H1 (cell line): ENCODE measurements around the gene HMCN2.

ENCODE experiments used
- CHD2 ChIP-seq: IDR thresholded peaks from 2 replicates; pipeline ENCODE4 v1.6.1; 2012; ENCODE audit warnings: low read length, improper control_type of control experiment
- CTCF ChIP-seq, 3 experiments: IDR thresholded peaks; 1 replicate in 2 of 3; 2 replicates in 1 of 3; pipeline versions ENCODE4 v1.5.1 to v1.6.1; 2011; ENCODE audit warnings: low read length in 3 of 3, mild to moderate bottlenecking in 3 of 3, inconsistent platforms in 2 of 3, low read depth in 1 of 3, moderate library complexity in 1 of 3; ENCODE audit not compliant: insufficient read depth in 1 of 3; ENCODE audit errors: control extremely low read depth in 1 of 3
- EGR1 ChIP-seq: IDR thresholded peaks from 2 replicates; pipeline ENCODE4 v1.6.1; 2011; ENCODE audit warnings: low read depth, low read length, borderline replicate concordance
- FOSL1 ChIP-seq: IDR thresholded peaks from 2 replicates; pipeline ENCODE4 v1.6.1; 2011; ENCODE audit warnings: mild to moderate bottlenecking, low read depth, low read length, moderate library complexity; ENCODE audit not compliant: insufficient read depth
- GABPA ChIP-seq: IDR thresholded peaks from 2 replicates; pipeline ENCODE4 v1.6.1; 2011; ENCODE audit warnings: mild to moderate bottlenecking, low read length, moderate library complexity, borderline replicate concordance; ENCODE audit not compliant: insufficient read depth
- POLR2A ChIP-seq, 2 experiments: IDR thresholded peaks; 1 replicate in 1 of 2; 2 replicates in 1 of 2; pipeline ENCODE4 v1.6.1; 2011; ENCODE audit warnings: low read depth in 2 of 2, low read length in 2 of 2, mild to moderate bottlenecking in 2 of 2; ENCODE audit errors: control extremely low read depth in 1 of 2
- POLR2AphosphoS5 ChIP-seq: IDR thresholded peaks from 2 replicates; pipeline ENCODE4 v1.6.1; 2011; ENCODE audit warnings: low read depth, low read length
- RAD21 ChIP-seq, 2 experiments: IDR thresholded peaks in 1 of 2; conservative IDR thresholded peaks in 1 of 2; 2 replicates each; pipeline ENCODE4 v1.6.1; 2011; ENCODE audit warnings: low read depth in 2 of 2, low read length in 2 of 2, improper control_type of control experiment in 1 of 2, inconsistent platforms in 1 of 2, mild to moderate bottlenecking in 1 of 2, moderate library complexity in 1 of 2
- RFX5 ChIP-seq: IDR thresholded peaks from 2 replicates; pipeline ENCODE4 v1.6.1; 2011; ENCODE audit warnings: low read depth, low read length, improper control_type of control experiment, borderline replicate concordance
- SIRT6 ChIP-seq: IDR thresholded peaks from one replicate; pipeline ENCODE4 v1.7.1; 2012; ENCODE audit warnings: low read length, inconsistent platforms
- TAF1 ChIP-seq: IDR thresholded peaks from 2 replicates; pipeline ENCODE4 v1.6.1; 2011; ENCODE audit warnings: mild to moderate bottlenecking, low read depth, low read length
- ZNF274 ChIP-seq: IDR thresholded peaks from 2 replicates; pipeline ENCODE4 v1.7.0; 2012; ENCODE audit warnings: low read length, borderline replicate concordance; ENCODE audit errors: extremely low read depth

GRCh38 chr9:130291474-130291873, 25.9 kb downstream of the HMCN2 start:
- TF ChIP-seq CTCF (IDR thresholded peaks at IDR 0.05; ENCODE audit: control extremely low read depth in 1 of 3, insufficient read depth in 1 of 3, low read depth in 1 of 3, low read length in 3 of 3) = no peak
- no peak for TF ChIP-seq RFX5
- TF ChIP-seq TAF1 = no peak
- no peak for TF ChIP-seq CHD2
- TF ChIP-seq EGR1 = no peak
- no peak for TF ChIP-seq POLR2AphosphoS5
- TF ChIP-seq POLR2A (IDR thresholded peaks at IDR 0.05; ENCODE audit: control extremely low read depth in 1 of 2, low read depth in 2 of 2, low read length in 2 of 2) = no peak
- no peak for TF ChIP-seq GABPA
- TF ChIP-seq FOSL1 = no peak
- TF ChIP-seq SIRT6 = no peak
- TF ChIP-seq ZNF274 = no peak
- TF ChIP-seq RAD21 (IDR thresholded peaks at IDR 0.05 in 1 of 2, conservative IDR thresholded peaks at IDR 0.05 in 1 of 2; ENCODE audit: low read depth in 2 of 2, low read length in 2 of 2) = no peak
